ENCODE results near the gene IPCEF1. TPM values are rescaled to one million over a fixed set of nuclear protein-coding genes. Genes with fewer than 3 reads are reported as not detected.

The IPCEF1 gene
- total RNA-seq, 2 experiments from 2014 or later: 26.2 to 27.3 TPM

DNA sequence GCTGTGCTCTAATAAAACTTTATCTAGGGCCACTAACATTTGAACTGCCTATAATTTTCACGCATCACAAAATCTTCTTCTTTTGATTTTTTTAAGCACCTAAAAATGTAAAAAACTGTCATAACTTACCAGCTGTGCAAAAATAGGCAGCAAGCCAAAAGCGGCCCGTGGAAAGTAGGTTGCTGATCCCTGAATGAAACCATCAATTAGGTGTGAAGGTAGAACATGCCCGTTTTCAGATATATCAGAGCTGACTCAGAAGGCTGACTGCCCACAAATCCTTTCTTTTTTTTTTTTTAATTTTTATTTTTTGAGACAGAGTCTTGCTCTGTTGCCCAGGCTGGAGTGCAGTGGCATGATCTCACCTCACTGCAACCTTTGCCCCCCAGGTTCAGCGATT lies 4.9 kb upstream of the IPCEF1 start:
- H3K4me3 Mint-ChIP-seq: no peak overlapping the region
- peaks cover 21% of the 10 kb centered on the region for H3K27me3 Mint-ChIP-seq
- no peak overlapping the region for H3K27ac Mint-ChIP-seq
- peaks cover 5% of the 10 kb centered on the region for H3K4me1 Mint-ChIP-seq
- H3K9me3 Mint-ChIP-seq: peaks cover 5% of the 10 kb centered on the region
- DNase-seq: no peak
- ChIA-PET POLR2A (no interaction called here), CTCF (interaction anchor here (0.6 kb wide), 1 partner anchor 868 kb away, joined by 4 read pairs; no protein-coding TSS in a partner anchor)
- no peaks in the 10 kb centered on the region for H3K36me3 Mint-ChIP-seq (ENCODE audit: low read depth)

DNA sequence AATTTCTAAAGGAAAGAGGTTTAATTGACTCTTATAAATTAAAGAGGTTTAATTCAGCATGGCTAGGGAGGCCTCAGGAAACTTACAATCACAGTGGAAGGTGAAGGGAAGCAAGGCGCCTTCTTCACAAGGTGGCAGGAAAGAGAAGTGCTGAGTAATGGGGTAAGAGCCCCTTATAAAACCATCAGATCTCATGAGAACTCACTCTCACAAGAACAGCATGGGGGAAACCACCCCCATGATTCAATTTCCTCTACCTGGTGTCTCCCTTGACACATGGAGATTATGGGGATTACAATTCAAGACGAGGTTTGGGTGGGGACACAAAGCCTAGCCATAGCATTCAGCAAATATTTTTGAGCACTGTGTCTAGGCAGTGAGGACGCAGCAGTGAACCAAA lies 3.9 kb upstream of the IPCEF1 start:
- Mint-ChIP-seq H3K27ac (no peak overlapping the region), H3K9me3 (peaks cover 5% of the 10 kb centered on the region), H3K36me3 (ENCODE audit: low read depth) (no peaks in the 10 kb centered on the region), H3K27me3 (peaks cover 25% of the 10 kb centered on the region), H3K4me3 (no peak overlapping the region), H3K4me1 (peaks cover 9% of the 10 kb centered on the region)
- ChIA-PET CTCF (no interaction called here), POLR2A (no interaction called here)
- no peak for DNase-seq

DNA sequence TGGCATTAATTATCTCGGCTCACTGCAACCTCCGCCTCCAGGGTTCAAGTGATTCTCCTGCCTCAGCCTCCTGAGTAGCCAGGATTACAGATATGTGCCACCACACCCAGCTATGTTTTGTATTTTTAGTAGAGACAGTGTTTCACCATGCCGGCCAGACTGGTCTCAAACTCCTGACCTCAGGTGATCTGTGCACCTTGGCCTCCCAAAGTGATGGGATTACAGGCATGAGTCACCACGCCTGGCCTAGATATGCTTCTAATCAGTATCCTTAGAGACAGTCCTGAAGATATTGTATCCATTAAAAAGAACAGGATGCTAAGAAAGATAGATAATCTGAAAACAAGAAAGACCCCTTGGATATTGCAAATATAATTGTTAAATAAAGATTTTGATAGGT lies 3.1 kb upstream of the IPCEF1 start:
- H3K36me3 Mint-ChIP-seq (ENCODE audit: low read depth): no peaks in the 10 kb centered on the region
- H3K4me3 Mint-ChIP-seq: no peak overlapping the region
- CTCF ChIA-PET: no interaction called here
- H3K9me3 Mint-ChIP-seq: peaks cover 5% of the 10 kb centered on the region
- peaks cover 14% of the 10 kb centered on the region for H3K4me1 Mint-ChIP-seq
- H3K27ac Mint-ChIP-seq: no peak overlapping the region
- peaks cover 28% of the 10 kb centered on the region for H3K27me3 Mint-ChIP-seq
- POLR2A ChIA-PET: no interaction called here
- no peak for DNase-seq

DNA sequence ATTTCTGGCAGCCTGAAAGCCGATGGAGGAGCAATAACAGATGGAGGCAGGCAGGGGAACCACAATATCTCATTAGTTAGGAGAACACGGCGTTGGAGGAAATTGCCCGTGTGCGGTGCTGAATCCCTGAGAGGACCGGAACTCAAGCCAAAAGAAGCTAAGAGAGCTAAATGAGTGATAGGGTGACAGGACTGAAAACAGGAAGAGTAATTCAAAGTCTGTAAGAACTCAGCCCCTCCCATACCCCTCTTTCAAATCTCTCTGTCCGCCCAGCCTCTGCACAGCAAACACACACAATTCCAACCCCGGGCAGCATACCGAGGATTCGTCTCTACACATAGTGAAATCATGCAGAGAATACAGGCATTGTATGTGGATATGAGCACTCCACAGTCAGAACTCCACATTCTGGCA lies 2.6 kb upstream of the IPCEF1 start:
- no peak for DNase-seq
- H3K9me3 Mint-ChIP-seq: peaks cover 5% of the 10 kb centered on the region
- CTCF ChIA-PET: no interaction called here
- peaks cover 28% of the 10 kb centered on the region for H3K27me3 Mint-ChIP-seq
- H3K36me3 Mint-ChIP-seq (ENCODE audit: low read depth): no peaks in the 10 kb centered on the region
- POLR2A ChIA-PET: no interaction called here
- H3K4me3 Mint-ChIP-seq: no peak overlapping the region
- peaks cover 19% of the 10 kb centered on the region for H3K4me1 Mint-ChIP-seq
- H3K27ac Mint-ChIP-seq: no peak overlapping the region

DNA sequence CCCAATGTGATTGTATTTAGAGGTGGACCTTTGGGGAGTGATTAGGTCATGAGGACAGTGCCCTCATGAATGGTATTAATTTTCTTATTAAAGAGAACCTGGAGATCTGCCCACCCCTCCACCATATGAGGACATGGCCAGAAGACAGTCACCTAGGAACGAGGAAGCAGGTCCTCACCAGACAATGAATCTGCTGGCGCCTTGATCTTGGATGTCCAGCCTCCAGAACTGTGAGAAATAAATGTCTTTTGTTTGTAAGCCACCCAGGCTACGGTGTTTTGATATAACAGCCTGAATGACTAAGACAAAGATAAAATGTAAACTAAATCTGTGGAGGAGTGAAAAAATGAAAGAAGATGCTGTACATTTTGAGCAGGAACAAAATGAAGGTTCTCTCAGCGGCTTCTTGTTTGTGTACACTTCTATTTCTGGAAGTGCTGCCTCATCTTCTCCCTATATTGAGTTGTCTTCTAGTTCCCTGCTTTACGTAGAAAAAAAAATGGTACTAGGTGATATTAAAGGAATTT lies 1.5 kb upstream of the IPCEF1 start:
- ChIA-PET CTCF (no interaction called here), POLR2A (no interaction called here)
- DNase-seq: no peak
- no peaks in the 10 kb centered on the region for H3K36me3 Mint-ChIP-seq (ENCODE audit: low read depth)
- peaks cover 20% of the 10 kb centered on the region for H3K4me1 Mint-ChIP-seq
- no peak overlapping the region for H3K4me3 Mint-ChIP-seq
- H3K27me3 Mint-ChIP-seq: peaks cover 31% of the 10 kb centered on the region
- H3K9me3 Mint-ChIP-seq: peaks cover 5% of the 10 kb centered on the region
- no peak overlapping the region for H3K27ac Mint-ChIP-seq

DNA sequence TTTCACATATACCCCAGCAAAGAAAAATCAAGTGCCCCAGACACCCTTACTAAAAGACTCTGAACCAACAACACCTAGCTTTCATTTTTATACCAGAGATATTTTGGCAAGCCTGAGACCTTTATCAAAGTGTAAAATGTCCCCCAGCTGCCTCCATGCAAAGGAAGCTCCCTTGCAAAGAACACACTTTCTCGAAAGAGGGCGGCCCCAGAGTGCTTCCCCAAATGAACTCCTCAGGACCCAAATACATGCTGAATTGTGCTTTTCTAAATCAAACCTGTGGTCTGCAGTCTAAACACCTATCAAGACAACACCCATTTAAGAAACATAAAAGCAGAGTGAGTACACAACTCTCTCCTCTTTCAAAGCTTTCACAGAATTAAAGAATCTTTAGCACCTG lies 490 bp downstream of the IPCEF1 start:
- Mint-ChIP-seq H3K4me3 (no peak overlapping the region), H3K9me3 (peaks cover 5% of the 10 kb centered on the region), H3K36me3 (ENCODE audit: low read depth) (no peaks in the 10 kb centered on the region), H3K27ac (no peak overlapping the region), H3K4me1 (peaks cover 23% of the 10 kb centered on the region), H3K27me3 (peaks cover 27% of the 10 kb centered on the region)
- DNase-seq: no peak
- POLR2A ChIA-PET: no interaction called here
- CTCF ChIA-PET: interaction anchor here (0.9 kb wide), 1 partner anchor 320 kb away, joined by 3 read pairs; no protein-coding TSS in a partner anchor

DNA sequence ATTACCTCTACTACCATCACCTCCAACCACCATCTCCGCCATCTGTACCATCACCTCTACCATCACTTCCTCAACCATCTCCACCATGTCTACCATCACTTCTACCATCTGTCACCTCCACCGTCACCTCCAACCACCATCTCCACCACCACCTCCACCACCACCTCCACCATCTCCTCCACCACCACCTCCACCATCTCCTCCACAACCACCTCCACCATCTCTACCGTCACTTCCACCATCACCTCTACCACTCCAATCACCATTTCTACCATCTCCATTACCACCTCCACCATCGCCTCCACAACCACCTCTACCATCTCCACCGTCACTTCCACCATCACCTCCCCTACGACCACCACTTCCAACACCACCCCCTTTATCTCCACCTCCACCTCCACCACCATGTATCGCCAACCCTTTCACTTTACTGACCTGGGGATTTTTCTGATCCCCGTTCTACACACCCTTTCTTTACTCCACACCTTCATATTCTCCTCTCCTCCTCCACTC lies 2.3 kb downstream of the IPCEF1 start:
- Mint-ChIP-seq H3K27ac (no peak overlapping the region), H3K27me3 (peaks cover 20% of the 10 kb centered on the region), H3K4me3 (no peak overlapping the region), H3K36me3 (ENCODE audit: low read depth) (no peaks in the 10 kb centered on the region), H3K4me1 (peaks cover 23% of the 10 kb centered on the region), H3K9me3 (no peaks in the 10 kb centered on the region)
- ChIA-PET CTCF (no interaction called here), POLR2A (no interaction called here)
- no peak for DNase-seq

DNA sequence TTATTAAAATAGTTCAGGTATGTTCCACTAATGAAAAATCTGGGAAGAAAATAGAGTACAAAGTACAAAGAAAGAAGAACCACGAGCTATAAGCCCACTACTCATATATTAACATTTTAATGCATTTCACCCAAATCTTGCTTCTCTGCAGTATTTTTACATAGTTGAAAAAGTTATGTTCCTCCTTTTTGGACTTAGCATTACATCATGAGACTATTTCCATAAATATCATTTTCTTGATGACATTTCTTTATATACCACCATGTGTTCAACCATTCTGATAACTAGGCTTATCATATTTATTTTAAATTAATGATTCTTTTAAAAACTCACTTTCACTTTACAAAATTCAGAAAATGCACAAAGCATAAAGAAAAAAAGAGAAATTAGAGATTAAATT lies 3.0 kb downstream of the IPCEF1 start:
- ChIA-PET POLR2A (no interaction called here), CTCF (interaction anchor here (0.7 kb wide), 1 partner anchor 1716 kb away, joined by 3 read pairs; no protein-coding TSS in a partner anchor)
- Mint-ChIP-seq H3K4me3 (no peak overlapping the region), H3K4me1 (peaks cover 19% of the 10 kb centered on the region), H3K9me3 (no peaks in the 10 kb centered on the region), H3K27me3 (peaks cover 16% of the 10 kb centered on the region), H3K36me3 (ENCODE audit: low read depth) (no peaks in the 10 kb centered on the region), H3K27ac (no peak overlapping the region)
- DNase-seq: no peak

DNA sequence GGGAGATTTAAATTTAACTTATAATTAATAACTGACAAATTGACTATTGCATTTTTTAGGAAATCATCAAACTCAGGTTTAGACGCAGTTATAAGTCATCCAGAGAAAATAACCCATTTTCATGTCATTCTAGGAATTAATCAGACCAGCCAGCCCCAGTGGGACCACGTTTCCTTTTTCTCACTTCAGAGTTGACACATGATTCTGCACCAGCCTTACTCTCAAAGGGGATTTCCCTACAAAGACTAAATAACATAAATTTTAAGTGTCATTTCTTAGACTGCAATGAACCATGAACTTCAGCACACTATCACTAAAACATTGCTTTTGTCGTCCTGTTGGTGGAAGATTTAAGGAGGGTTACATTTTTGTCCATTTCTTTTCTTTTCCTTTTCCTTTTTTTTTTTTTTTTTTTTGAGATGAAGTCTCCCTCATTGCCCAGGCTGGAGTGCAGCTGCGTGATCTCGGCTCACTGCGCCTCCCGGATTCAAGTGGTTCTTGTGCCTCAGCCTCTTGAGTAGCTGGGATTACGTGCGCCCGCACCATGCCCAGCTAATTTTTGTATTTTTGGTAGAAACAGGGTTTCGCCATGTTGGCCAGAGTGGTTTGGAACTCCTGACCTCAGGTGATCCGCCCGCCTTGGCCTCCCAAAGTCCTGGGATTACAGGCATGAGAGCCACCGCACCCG lies 3.6 kb downstream of the IPCEF1 start:
- H3K4me3 Mint-ChIP-seq: no peak overlapping the region
- no peak for DNase-seq
- ChIA-PET POLR2A (no interaction called here), CTCF (interaction anchor here (0.7 kb wide), 1 partner anchor 1716 kb away, joined by 3 read pairs; no protein-coding TSS in a partner anchor)
- peaks cover 2% of the 10 kb centered on the region for H3K9me3 Mint-ChIP-seq
- H3K27me3 Mint-ChIP-seq: peaks cover 17% of the 10 kb centered on the region
- H3K4me1 Mint-ChIP-seq: peaks cover 18% of the 10 kb centered on the region
- H3K27ac Mint-ChIP-seq: no peak overlapping the region
- H3K36me3 Mint-ChIP-seq (ENCODE audit: low read depth): no peaks in the 10 kb centered on the region

DNA sequence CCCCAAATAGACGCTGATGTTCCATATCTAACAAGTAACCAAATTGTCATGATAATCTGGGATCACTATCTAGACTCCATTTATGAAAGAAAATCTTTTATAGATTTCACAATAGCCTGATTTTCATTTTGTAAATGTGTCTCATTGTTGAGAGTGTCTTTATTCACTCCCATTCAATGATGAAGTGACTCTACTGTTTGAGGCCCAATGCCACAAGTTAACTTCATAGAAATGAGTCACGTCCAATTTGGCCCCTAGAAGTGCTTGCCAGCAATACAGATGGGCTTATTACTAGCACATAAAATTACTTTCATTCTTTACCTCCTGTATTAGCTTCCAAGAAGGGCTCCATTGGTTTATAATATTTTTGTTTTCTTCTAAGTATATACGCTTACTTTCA lies 6.3 kb downstream of the IPCEF1 start:
- Mint-ChIP-seq H3K4me3 (no peak overlapping the region), H3K27ac (no peak overlapping the region), H3K27me3 (peaks cover 7% of the 10 kb centered on the region), H3K9me3 (peaks cover 8% of the 10 kb centered on the region), H3K4me1 (peaks cover 15% of the 10 kb centered on the region), H3K36me3 (ENCODE audit: low read depth) (no peaks in the 10 kb centered on the region)
- ChIA-PET POLR2A (no interaction called here), CTCF (no interaction called here)
- no peak for DNase-seq

DNA sequence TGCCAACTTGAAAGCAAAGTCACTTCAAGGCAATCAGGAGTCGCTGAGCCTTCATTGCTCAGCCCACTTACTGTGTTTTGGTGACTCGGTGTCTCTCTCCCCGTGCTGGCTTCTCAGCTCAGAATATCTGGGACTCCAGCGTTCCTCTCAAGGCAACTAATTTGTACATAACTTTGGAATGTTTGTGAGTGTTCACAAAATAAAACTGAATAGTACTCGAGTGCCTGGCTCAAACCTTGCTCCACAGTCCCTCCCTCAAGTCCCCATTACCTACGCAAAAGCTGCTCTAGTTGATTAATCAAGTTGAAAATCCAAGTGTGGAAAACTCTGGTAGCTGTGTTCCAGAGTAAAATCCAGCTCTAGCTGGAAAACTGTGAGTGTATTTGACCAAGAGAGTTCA lies 8.6 kb downstream of the IPCEF1 start:
- peaks cover 8% of the 10 kb centered on the region for H3K9me3 Mint-ChIP-seq
- H3K4me3 Mint-ChIP-seq: no peak overlapping the region
- no peaks in the 10 kb centered on the region for H3K36me3 Mint-ChIP-seq (ENCODE audit: low read depth)
- peaks cover 5% of the 10 kb centered on the region for H3K27me3 Mint-ChIP-seq
- CTCF ChIA-PET: no interaction called here
- no peak for DNase-seq
- H3K27ac Mint-ChIP-seq: no peak overlapping the region
- POLR2A ChIA-PET: no interaction called here
- peaks cover 2% of the 10 kb centered on the region for H3K4me1 Mint-ChIP-seq

DNA sequence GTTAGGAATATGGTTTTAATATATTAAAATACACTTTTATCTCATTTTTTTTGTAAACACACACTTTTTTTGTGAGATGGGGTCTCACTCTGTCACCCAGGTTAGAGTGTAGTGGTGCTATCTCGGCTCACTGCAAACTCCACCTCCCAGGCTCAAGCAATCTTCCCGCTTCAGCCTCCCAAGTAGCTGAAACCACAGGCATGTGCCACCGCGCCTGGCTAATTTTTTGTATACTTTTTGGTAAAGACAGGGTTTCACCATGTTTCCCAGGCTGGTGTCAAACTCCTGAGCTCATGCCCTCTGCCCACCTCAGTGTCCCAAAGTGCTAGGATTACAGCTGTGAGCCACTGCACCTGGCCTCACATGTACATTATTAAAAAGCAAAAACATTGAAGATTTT lies 10.8 kb downstream of the IPCEF1 start:
- no peaks in the 10 kb centered on the region for H3K4me1 Mint-ChIP-seq
- peaks cover 10% of the 10 kb centered on the region for H3K27me3 Mint-ChIP-seq
- no peak overlapping the region for H3K4me3 Mint-ChIP-seq
- no peaks in the 10 kb centered on the region for H3K36me3 Mint-ChIP-seq (ENCODE audit: low read depth)
- peaks cover 8% of the 10 kb centered on the region for H3K9me3 Mint-ChIP-seq
- CTCF ChIA-PET: interaction anchor here (0.6 kb wide), 1 partner anchor 34 kb away, joined by 3 read pairs; no protein-coding TSS in a partner anchor
- DNase-seq: no peak
- POLR2A ChIA-PET: no interaction called here
- no peak overlapping the region for H3K27ac Mint-ChIP-seq

DNA sequence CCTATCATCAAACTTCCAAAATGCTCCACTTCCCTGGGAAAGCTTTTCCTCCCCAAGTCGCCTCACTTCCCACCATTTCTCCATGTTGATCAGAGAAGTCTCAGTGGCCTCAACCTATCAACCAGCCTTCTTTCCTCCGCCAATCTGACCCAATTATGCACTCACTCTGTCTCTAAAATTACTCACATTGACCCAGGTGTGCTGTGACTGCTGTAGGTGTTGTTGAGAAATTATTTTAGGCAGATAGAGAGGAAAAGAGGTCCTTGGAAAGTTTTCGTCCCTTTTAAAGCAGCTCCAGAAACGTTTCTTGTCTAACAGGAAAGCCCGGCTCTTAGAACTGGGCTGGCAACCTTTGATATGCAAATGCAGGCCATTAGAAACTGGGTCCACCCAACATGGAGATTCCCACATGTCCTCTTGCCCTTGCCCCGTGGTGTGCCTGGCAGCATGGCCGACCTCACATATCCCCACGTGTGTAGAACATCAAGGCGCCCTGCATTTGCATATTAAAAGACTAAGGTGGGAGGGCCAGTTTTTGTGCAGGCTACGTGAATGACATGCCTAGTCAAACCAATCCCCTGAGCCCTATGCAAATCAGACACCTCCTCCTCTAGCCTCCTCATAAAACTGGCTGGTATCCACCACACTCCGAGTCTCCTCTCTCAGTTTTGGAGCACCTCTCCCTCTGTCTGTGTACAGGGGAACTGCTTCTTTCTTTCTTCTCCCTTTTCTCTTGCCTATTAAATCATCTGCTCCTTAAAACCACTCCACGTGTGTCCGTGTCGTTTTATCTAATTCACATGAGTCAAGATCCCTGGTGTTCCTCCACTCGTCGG lies 12.9 kb downstream of the IPCEF1 start:
- H3K27ac Mint-ChIP-seq: no peak overlapping the region
- POLR2A ChIA-PET: no interaction called here
- H3K27me3 Mint-ChIP-seq: peaks cover 10% of the 10 kb centered on the region
- no peaks in the 10 kb centered on the region for H3K36me3 Mint-ChIP-seq (ENCODE audit: low read depth)
- peaks cover 8% of the 10 kb centered on the region for H3K9me3 Mint-ChIP-seq
- DNase-seq: no peak
- no peaks in the 10 kb centered on the region for H3K4me1 Mint-ChIP-seq
- no peak overlapping the region for H3K4me3 Mint-ChIP-seq
- CTCF ChIA-PET: no interaction called here

Measured in activated CD4-positive, alpha-beta T cell treated with anti-CD3 and anti-CD28 coated beads, Interleukin-2, amount 10 ng/mL, durations not matched to agents 7 days and 5 days (primary cell).